Measurements from ENCODE around the gene TUBE1.
A peak's percentile ranks its signal among the peaks of the same experiment; 100 is the strongest.
"Not testable (repeated sequence)": the region's sequence is repeated elsewhere in the genome, so short reads cannot be mapped to it uniquely, and the experiment has no call there.

The TUBE1 gene

DNA sequence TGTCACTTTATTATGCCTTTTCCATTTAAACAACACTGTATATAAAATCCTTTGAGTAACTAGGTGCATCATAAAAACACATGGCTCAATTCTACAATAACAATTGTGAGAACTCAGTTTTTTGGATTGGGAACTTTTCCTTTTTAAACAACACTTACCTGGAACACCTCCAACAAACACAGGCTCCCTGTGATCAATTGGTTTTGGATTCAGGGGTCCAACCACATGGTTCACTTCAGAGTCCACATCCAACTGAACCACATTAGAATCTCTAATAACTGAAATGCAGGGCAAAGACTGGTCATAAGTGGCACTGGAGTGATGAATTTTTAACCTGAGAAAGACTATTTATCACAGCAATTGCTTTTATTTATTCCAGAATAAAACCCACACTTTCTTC lies 26.6 kb upstream of the TUBE1 start:
- Histone ChIP-seq H3K9me3 (ENCODE audit: control insufficient read depth in 5 of 5, low read length in 5 of 5) (no peaks in the 10 kb centered on the region), H3K4me3 (ENCODE audit: low read depth in 1 of 5, low read length in 5 of 5) (no peak overlapping the region), H3K4me1 (ENCODE audit: control insufficient read depth in 5 of 5, insufficient read depth in 5 of 5, low read length in 5 of 5) (no peaks in the 10 kb centered on the region), H3K9ac (ENCODE audit: low read length in 5 of 5) (no peak overlapping the region), H3K27me3 (ENCODE audit: control insufficient read depth in 5 of 5, insufficient read depth in 4 of 5, low read length in 5 of 5) (no peaks in the 10 kb centered on the region), H3K36me3 (ENCODE audit: control insufficient read depth in 5 of 5, insufficient read depth in 5 of 5, low read length in 5 of 5) (peaks cover 75 to 100% (median 89%) of the 10 kb centered on the region in 5 donors), H3K27ac (ENCODE audit: low read depth, low read length) (peak overlapping the region; percentile 24)

- Histone ChIP-seq H3K4me3 (ENCODE audit: low read depth in 1 of 5, low read length in 5 of 5) (no peak overlapping the region), H3K27ac (ENCODE audit: low read depth, low read length) (peak overlapping the region; percentile 3), H3K4me1 (ENCODE audit: control insufficient read depth in 5 of 5, insufficient read depth in 5 of 5, low read length in 5 of 5) (no peaks in the 10 kb centered on the region), H3K36me3 (ENCODE audit: control insufficient read depth in 5 of 5, insufficient read depth in 5 of 5, low read length in 5 of 5) (peaks cover 75 to 100% (median 86%) of the 10 kb centered on the region in 5 donors), H3K9ac (ENCODE audit: low read length in 5 of 5) (no peak overlapping the region), H3K9me3 (ENCODE audit: control insufficient read depth in 5 of 5, low read length in 5 of 5) (no peaks in the 10 kb centered on the region), H3K27me3 (ENCODE audit: control insufficient read depth in 5 of 5, insufficient read depth in 4 of 5, low read length in 5 of 5) (no peaks in the 10 kb centered on the region)
Observed at GRCh38 chr6:112113431-112113830, 26.1 kb upstream of the TUBE1 start.

DNA sequence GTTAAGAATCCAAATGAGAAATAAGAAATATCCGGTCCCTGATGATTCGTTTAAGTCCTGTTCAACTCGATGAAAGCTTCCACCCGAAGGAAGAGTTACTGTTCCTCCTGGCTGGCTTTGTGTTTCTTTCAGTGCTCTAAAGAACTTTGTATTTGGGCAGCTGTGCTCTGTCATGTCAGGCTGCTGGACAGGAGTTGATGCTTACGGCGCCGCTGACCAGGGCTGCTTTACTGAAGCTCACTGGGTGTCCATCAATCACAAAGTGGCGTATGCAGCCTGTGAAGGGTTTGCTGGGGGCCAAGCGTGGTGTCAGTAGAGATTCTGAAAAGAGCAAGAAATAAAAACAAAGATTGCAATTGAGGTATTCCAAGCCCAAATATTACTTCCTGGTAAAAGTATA lies 22.0 kb upstream of the TUBE1 start:
- H3K9me3 ChIP-seq (ENCODE audit: control insufficient read depth in 5 of 5, low read length in 5 of 5), result peaks cover 0 to 3% (median 0%) of the 10 kb centered on the region in 5 donors
- no peaks in the 10 kb centered on the region for H3K27me3 ChIP-seq (ENCODE audit: control insufficient read depth in 5 of 5, insufficient read depth in 4 of 5, low read length in 5 of 5)
- H3K27ac ChIP-seq (ENCODE audit: low read depth, low read length), result peak overlapping the region; percentile 7
- no peak overlapping the region for H3K9ac ChIP-seq (ENCODE audit: low read length in 5 of 5)
- no peaks in the 10 kb centered on the region for H3K4me1 ChIP-seq (ENCODE audit: control insufficient read depth in 5 of 5, insufficient read depth in 5 of 5, low read length in 5 of 5)
- H3K36me3 ChIP-seq (ENCODE audit: control insufficient read depth in 5 of 5, insufficient read depth in 5 of 5, low read length in 5 of 5), result peaks cover 59 to 81% (median 70%) of the 10 kb centered on the region in 5 donors
- no peak overlapping the region for H3K4me3 ChIP-seq (ENCODE audit: low read depth in 1 of 5, low read length in 5 of 5)

DNA sequence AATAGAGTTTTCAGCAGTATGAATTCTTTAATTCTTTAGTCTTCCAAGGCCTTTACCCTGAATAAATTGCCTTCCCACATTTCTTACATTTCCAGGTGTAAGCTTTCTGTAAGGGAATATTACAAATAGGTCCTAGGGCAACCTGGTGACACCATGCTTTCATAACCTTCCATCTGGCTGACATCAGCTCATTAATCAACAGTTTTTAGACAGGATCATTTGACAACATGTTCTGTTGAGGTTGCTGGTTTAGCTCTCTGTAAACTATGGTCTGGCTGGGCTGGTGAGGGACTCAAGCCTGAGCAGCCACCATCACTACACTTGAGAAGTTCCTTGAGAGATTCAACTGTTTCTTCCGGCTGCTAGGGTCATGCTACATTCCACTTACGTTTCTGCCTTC lies 19.3 kb upstream of the TUBE1 start:
- Histone ChIP-seq H3K4me1 (ENCODE audit: control insufficient read depth in 5 of 5, insufficient read depth in 5 of 5, low read length in 5 of 5) (peaks cover 0 to 6% (median 0%) of the 10 kb centered on the region in 5 donors), H3K9me3 (ENCODE audit: control insufficient read depth in 5 of 5, low read length in 5 of 5) (peaks cover 0 to 3% (median 0%) of the 10 kb centered on the region in 5 donors), H3K27ac (ENCODE audit: low read depth, low read length) (peak overlapping the region; percentile 1), H3K36me3 (ENCODE audit: control insufficient read depth in 5 of 5, insufficient read depth in 5 of 5, low read length in 5 of 5) (peaks cover 40 to 59% (median 45%) of the 10 kb centered on the region in 5 donors), H3K9ac (ENCODE audit: low read length in 5 of 5) (no peak overlapping the region), H3K27me3 (ENCODE audit: control insufficient read depth in 5 of 5, insufficient read depth in 4 of 5, low read length in 5 of 5) (no peaks in the 10 kb centered on the region), H3K4me3 (ENCODE audit: low read depth in 1 of 5, low read length in 5 of 5) (no peak overlapping the region)

DNA sequence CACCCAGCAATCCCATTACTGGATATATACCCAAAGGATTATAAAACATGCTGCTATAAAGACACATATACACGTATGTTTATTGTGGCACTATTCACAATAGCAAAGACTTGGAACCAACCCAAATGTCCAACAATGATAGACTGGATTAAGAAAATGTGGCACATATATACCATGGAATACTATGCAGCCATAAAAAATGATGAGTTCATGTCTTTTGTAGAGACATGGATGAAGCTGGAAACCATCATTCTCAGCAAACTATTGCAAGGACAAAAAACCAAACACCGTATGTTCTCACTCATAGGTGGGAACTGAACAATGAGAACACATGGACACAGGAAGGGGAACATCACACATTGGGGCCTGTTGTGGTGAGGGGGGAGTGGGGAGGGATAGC lies 18.7 kb upstream of the TUBE1 start:
- H3K36me3 ChIP-seq (ENCODE audit: control insufficient read depth in 5 of 5, insufficient read depth in 5 of 5, low read length in 5 of 5), result peaks cover 39 to 54% (median 41%) of the 10 kb centered on the region in 5 donors
- not testable (repeated sequence) for H3K27me3 ChIP-seq (ENCODE audit: control insufficient read depth in 5 of 5, insufficient read depth in 4 of 5, low read length in 5 of 5); H3K9me3 ChIP-seq (ENCODE audit: control insufficient read depth in 5 of 5, low read length in 5 of 5); H3K4me3 ChIP-seq (ENCODE audit: low read depth in 1 of 5, low read length in 5 of 5); H3K27ac ChIP-seq (ENCODE audit: low read depth, low read length); H3K9ac ChIP-seq (ENCODE audit: low read length in 5 of 5)
- H3K4me1 ChIP-seq (ENCODE audit: control insufficient read depth in 5 of 5, insufficient read depth in 5 of 5, low read length in 5 of 5), result peaks cover 0 to 11% (median 0%) of the 10 kb centered on the region in 5 donors

DNA sequence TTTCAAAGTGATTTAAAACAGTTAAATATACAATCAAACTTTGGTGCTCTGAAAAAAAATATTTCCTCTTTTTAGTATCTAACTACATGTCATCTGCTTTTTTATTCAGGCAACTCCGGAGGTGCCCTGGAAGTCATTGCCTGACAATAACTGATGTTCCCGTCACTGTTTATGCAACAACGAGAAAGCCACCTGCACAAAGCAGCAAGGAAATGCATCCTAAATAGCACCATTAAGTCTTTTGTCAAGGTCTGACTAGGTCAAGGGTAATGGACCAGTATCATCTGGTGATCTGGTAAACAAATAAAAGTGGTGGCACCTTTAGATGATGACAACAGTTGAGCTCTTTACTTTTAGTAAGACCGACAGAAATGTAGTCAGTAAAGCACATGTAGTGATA lies 13.3 kb upstream of the TUBE1 start:
- H3K9me3 ChIP-seq (ENCODE audit: control insufficient read depth in 5 of 5, low read length in 5 of 5), result peaks cover 0 to 2% (median 0%) of the 10 kb centered on the region in 5 donors
- peaks cover 0 to 7% (median 6%) of the 10 kb centered on the region in 5 donors for H3K36me3 ChIP-seq (ENCODE audit: control insufficient read depth in 5 of 5, insufficient read depth in 5 of 5, low read length in 5 of 5)
- peak overlapping the region; percentile 37 for H3K27ac ChIP-seq (ENCODE audit: low read depth, low read length)
- no peaks in the 10 kb centered on the region for H3K27me3 ChIP-seq (ENCODE audit: control insufficient read depth in 5 of 5, insufficient read depth in 4 of 5, low read length in 5 of 5)
- no peak overlapping the region for H3K9ac ChIP-seq (ENCODE audit: low read length in 5 of 5)
- peaks cover 0 to 22% (median 0%) of the 10 kb centered on the region in 5 donors for H3K4me1 ChIP-seq (ENCODE audit: control insufficient read depth in 5 of 5, insufficient read depth in 5 of 5, low read length in 5 of 5)
- H3K4me3 ChIP-seq (ENCODE audit: low read depth in 1 of 5, low read length in 5 of 5), result no peak overlapping the region

- no peaks in the 10 kb centered on the region for H3K27me3 ChIP-seq (ENCODE audit: control insufficient read depth in 5 of 5, insufficient read depth in 4 of 5, low read length in 5 of 5)
- H3K4me3 ChIP-seq (ENCODE audit: low read depth in 1 of 5, low read length in 5 of 5), result no peak overlapping the region
- peaks cover 0 to 2% (median 0%) of the 10 kb centered on the region in 5 donors for H3K9me3 ChIP-seq (ENCODE audit: control insufficient read depth in 5 of 5, low read length in 5 of 5)
- H3K4me1 ChIP-seq (ENCODE audit: control insufficient read depth in 5 of 5, insufficient read depth in 5 of 5, low read length in 5 of 5), result peaks cover 0 to 17% (median 0%) of the 10 kb centered on the region in 5 donors
- peaks cover 0 to 3% (median 0%) of the 10 kb centered on the region in 5 donors for H3K36me3 ChIP-seq (ENCODE audit: control insufficient read depth in 5 of 5, insufficient read depth in 5 of 5, low read length in 5 of 5)
- H3K9ac ChIP-seq (ENCODE audit: low read length in 5 of 5), result no peak overlapping the region
- no peak overlapping the region for H3K27ac ChIP-seq (ENCODE audit: low read depth, low read length)
Observed at GRCh38 chr6:112096901-112097300, 9.6 kb upstream of the TUBE1 start.

- peak overlapping the region in 4 of 5 donors; percentile 69 to 86 (median 83) for H3K9ac ChIP-seq (ENCODE audit: low read length in 5 of 5)
- H3K4me3 ChIP-seq (ENCODE audit: low read depth in 1 of 5, low read length in 5 of 5), result peak overlapping the region; percentile 84 to 95 (median 93)
- H3K27me3 ChIP-seq (ENCODE audit: control insufficient read depth in 5 of 5, insufficient read depth in 4 of 5, low read length in 5 of 5), result no peaks in the 10 kb centered on the region
- H3K36me3 ChIP-seq (ENCODE audit: control insufficient read depth in 5 of 5, insufficient read depth in 5 of 5, low read length in 5 of 5), result peaks cover 3 to 11% (median 6%) of the 10 kb centered on the region in 5 donors
- no peaks in the 10 kb centered on the region for H3K9me3 ChIP-seq (ENCODE audit: control insufficient read depth in 5 of 5, low read length in 5 of 5)
- H3K4me1 ChIP-seq (ENCODE audit: control insufficient read depth in 5 of 5, insufficient read depth in 5 of 5, low read length in 5 of 5), result peaks cover 0 to 10% (median 9%) of the 10 kb centered on the region in 5 donors
- peak overlapping the region; percentile 85 for H3K27ac ChIP-seq (ENCODE audit: low read depth, low read length)
Observed at GRCh38 chr6:112087916-112088315, 634 bp upstream of the TUBE1 start.

- Histone ChIP-seq H3K9me3 (ENCODE audit: control insufficient read depth in 5 of 5, low read length in 5 of 5) (no peaks in the 10 kb centered on the region), H3K36me3 (ENCODE audit: control insufficient read depth in 5 of 5, insufficient read depth in 5 of 5, low read length in 5 of 5) (peaks cover 3 to 14% (median 6%) of the 10 kb centered on the region in 5 donors), H3K4me3 (ENCODE audit: low read depth in 1 of 5, low read length in 5 of 5) (peak overlapping the region; percentile 84 to 95 (median 93)), H3K27ac (ENCODE audit: low read depth, low read length) (peak overlapping the region; percentile 85), H3K27me3 (ENCODE audit: control insufficient read depth in 5 of 5, insufficient read depth in 4 of 5, low read length in 5 of 5) (no peaks in the 10 kb centered on the region), H3K4me1 (ENCODE audit: control insufficient read depth in 5 of 5, insufficient read depth in 5 of 5, low read length in 5 of 5) (peaks cover 0 to 10% (median 9%) of the 10 kb centered on the region in 5 donors), H3K9ac (ENCODE audit: low read length in 5 of 5) (peak overlapping the region; percentile 69 to 91 (median 86))
Observed at GRCh38 chr6:112086744-112087135, 542 bp downstream of the TUBE1 start.

GRCh38 chr6:112085286-112086065 lies 1.8 kb downstream of the TUBE1 start:
- no peaks in the 10 kb centered on the region for H3K9me3 ChIP-seq (ENCODE audit: control insufficient read depth in 5 of 5, low read length in 5 of 5)
- H3K27ac ChIP-seq (ENCODE audit: low read depth, low read length), result no peak overlapping the region
- no peak overlapping the region for H3K9ac ChIP-seq (ENCODE audit: low read length in 5 of 5)
- no peak overlapping the region for H3K4me3 ChIP-seq (ENCODE audit: low read depth in 1 of 5, low read length in 5 of 5)
- no peaks in the 10 kb centered on the region for H3K27me3 ChIP-seq (ENCODE audit: control insufficient read depth in 5 of 5, insufficient read depth in 4 of 5, low read length in 5 of 5)
- H3K4me1 ChIP-seq (ENCODE audit: control insufficient read depth in 5 of 5, insufficient read depth in 5 of 5, low read length in 5 of 5), result peaks cover 0 to 10% (median 9%) of the 10 kb centered on the region in 5 donors
- H3K36me3 ChIP-seq (ENCODE audit: control insufficient read depth in 5 of 5, insufficient read depth in 5 of 5, low read length in 5 of 5), result peaks cover 7 to 19% (median 11%) of the 10 kb centered on the region in 5 donors
